Small intestine (tissue), 7 donors: ENCODE data around the gene NDE1. TPM values are rescaled to one million over a fixed set of nuclear protein-coding genes. Genes with fewer than 3 reads are reported as not detected.
A peak's percentile ranks its signal among the peaks of the same experiment; 100 is the strongest.
"Not testable (repeated sequence)": the region's sequence is repeated elsewhere in the genome, so short reads cannot be mapped to it uniquely, and the experiment has no call there.

Experiments used
- DNase-seq, 2 donors: peaks; one replicate each; pipeline versions ENCODE4 v3.0.0 to v3.0.0-alpha.2; 2013
- FAIRE-seq: peaks from 2 replicates; lab custom pipeline; 2012; peaks lifted over from hg19 to GRCh38; lab: Jason Lieb, UNC
- H3K27ac ChIP-seq, 3 donors: one replicate each; pipeline ENCODE4 v1.5.1; 2013; ENCODE audit warnings: low read length in 2 of 3, mild to moderate bottlenecking in 2 of 3, control low read depth in 1 of 3, inconsistent platforms in 1 of 3, low read depth in 1 of 3, moderate library complexity in 1 of 3
- H3K27me3 ChIP-seq, 3 donors: one replicate each; pipeline ENCODE4 v1.6.1; 2013; ENCODE audit warnings: low read length in 3 of 3, inconsistent platforms in 1 of 3; ENCODE audit not compliant: control insufficient read depth in 3 of 3, insufficient read depth in 3 of 3
- H3K36me3 ChIP-seq, 3 donors: one replicate each; pipeline ENCODE4 v1.6.1; 2013; ENCODE audit warnings: low read length in 3 of 3, inconsistent platforms in 1 of 3, low read depth in 1 of 3, mild to moderate bottlenecking in 1 of 3, moderate library complexity in 1 of 3; ENCODE audit not compliant: control insufficient read depth in 3 of 3, insufficient read depth in 2 of 3
- H3K4me1 ChIP-seq, 3 donors: one replicate each; pipeline ENCODE4 v1.6.1; 2013; ENCODE audit warnings: low read length in 2 of 3, inconsistent platforms in 1 of 3, low read depth in 1 of 3, mild to moderate bottlenecking in 1 of 3, moderate library complexity in 1 of 3; ENCODE audit not compliant: control insufficient read depth in 3 of 3, insufficient read depth in 2 of 3
- H3K4me3 ChIP-seq, 3 donors: one replicate each; pipeline ENCODE4 v1.5.1; 2013; ENCODE audit warnings: low read length in 3 of 3, control low read depth in 1 of 3, inconsistent platforms in 1 of 3, low read depth in 1 of 3, mild to moderate bottlenecking in 1 of 3, moderate library complexity in 1 of 3
- H3K9me3 ChIP-seq, 2 donors: one replicate each; pipeline ENCODE4 v1.6.1; 2013; ENCODE audit warnings: low read depth in 1 of 2, low read length in 1 of 2; ENCODE audit not compliant: control insufficient read depth in 2 of 2, insufficient read depth in 1 of 2
- WGBS, 3 donors: extraction: QIAGEN DNeasy Blood & Tissue Kit; methylation state at CpG; one replicate each; pipeline ENCODE4 v1.1.7; 2013; 5-methylcytosine and 5-hydroxymethylcytosine counted together
- polyA plus RNA-seq, 4 donors: library from polyadenylated mRNA; stranded (reverse) in 3 of 4; unstranded in 1 of 4; fragments of 200-250 nt in 3 of 4; fragments of 120-200 nt in 1 of 4; gene quantifications; one replicate each; pipeline versions ENCODE4 v1.2.1 to v1.2.3, GENCODE V29; 2013
- donor health status: healthy with polysubstance abuse.
- donor health status: control.
- donor health status: control.
- donor health status: Bipolar disorder and iron deficiency.
- donor health status: healthy.

The NDE1 gene
- polyA plus RNA-seq, 4 donors: 5.8 to 21.7 (median 14.4) TPM

DNA sequence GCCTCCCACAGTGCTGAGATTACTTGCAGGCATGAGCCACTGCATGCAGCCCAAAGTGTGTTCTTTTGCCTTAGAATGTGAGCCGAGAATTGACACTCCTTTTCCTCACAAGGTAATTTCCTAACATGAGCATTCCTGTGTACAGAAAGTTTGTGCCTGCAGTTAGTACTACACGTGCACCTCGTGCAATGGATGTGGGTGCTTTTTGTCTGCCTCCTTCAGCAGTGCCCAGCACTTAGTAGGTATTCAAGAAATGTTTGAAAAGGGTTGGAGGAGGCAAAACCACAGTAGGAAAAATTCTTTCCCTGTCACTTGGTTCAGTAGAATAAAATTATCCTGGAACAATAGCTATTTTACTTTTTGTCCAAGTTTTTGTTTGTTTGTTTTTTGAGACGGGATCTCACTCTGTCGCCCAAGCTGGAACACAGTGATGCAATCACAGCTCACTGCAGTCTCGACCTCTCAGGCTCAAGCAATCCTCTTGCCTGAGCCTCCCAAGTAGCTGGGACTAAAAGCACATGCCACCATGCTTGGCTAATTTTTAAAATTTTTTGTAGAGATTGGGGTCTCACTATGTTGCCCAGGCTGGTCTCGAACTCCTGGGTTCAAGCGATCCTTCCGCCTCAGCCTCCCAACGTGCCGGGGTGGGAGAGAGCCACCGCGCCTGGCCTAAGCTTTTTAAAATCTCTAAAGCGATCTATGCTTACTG lies 2.4 kb downstream of the NDE1 start:
- H3K4me1 ChIP-seq: peaks cover 0 to 7% (median 0%) of the 10 kb centered on the region in 3 donors
- no peaks in the 10 kb centered on the region for H3K9me3 ChIP-seq
- 87 to 92% (median 91%) methylated on average over 14 of the region's 14 CpGs for WGBS, 3 donors
- no peak overlapping the region for H3K4me3 ChIP-seq
- H3K27ac ChIP-seq: no peak overlapping the region
- DNase-seq: no peak
- H3K27me3 ChIP-seq: no peaks in the 10 kb centered on the region
- no peaks in the 10 kb centered on the region for H3K36me3 ChIP-seq
- no peak for FAIRE-seq

DNA sequence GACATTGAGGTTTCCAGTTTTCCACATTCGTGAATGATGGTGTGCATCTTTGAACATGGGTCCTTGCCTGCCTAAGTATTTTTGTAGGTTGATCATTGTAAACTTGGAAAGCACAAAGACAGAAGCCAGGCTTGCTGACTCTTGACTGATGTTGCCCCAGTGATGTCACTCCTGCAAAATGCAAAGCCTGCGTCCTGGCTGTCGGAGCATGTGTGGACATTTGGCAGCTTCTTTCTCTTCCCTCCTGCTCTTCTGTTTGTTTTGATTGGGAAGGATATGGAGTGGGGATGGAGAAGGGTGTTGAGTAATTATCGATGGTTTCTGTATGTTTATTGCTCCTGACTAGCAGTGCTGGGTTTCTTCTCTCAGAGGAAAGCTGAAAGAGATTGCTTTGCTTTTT lies 3.2 kb downstream of the NDE1 start:
- no peak overlapping the region for H3K27ac ChIP-seq
- no peak overlapping the region for H3K4me3 ChIP-seq
- DNase-seq (peak in 1 of 2 donors; percentile 8), FAIRE-seq (no peak)
- H3K4me1 ChIP-seq: peaks cover 0 to 7% (median 0%) of the 10 kb centered on the region in 3 donors
- no peaks in the 10 kb centered on the region for H3K27me3 ChIP-seq
- H3K36me3 ChIP-seq: peaks cover 0 to 3% (median 0%) of the 10 kb centered on the region in 3 donors
- H3K9me3 ChIP-seq: no peaks in the 10 kb centered on the region
- 39 to 49% (median 44%) methylated on average over 4 of the region's 4 CpGs for WGBS, 3 donors

DNA sequence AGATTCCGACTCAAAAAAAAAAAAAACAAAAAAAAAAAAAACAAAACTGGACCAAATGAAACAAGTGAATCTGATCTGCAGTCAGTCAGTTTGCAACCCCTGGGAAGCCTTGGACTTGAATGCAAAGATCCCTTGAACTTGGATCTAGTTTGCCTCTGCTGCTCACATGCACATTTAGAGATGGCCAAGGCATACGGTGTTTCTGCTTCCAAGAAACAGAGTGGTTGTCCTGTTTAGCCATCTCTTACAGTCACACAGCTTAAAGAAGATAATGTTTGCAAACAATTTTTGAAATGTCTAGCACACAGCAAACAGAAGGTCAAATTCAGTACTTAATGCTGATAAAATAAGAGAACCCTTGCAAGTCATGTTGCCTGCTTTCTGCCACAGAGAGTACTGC lies 4.5 kb downstream of the NDE1 start:
- WGBS, 3 donors: 55 to 83% (median 82%) methylated on average over 2 of the region's 2 CpGs
- no peak for FAIRE-seq
- Histone ChIP-seq H3K27ac (no peak overlapping the region), H3K4me3 (no peak overlapping the region), H3K36me3 (peaks cover 0 to 3% (median 0%) of the 10 kb centered on the region in 3 donors), H3K9me3 (no peaks in the 10 kb centered on the region), H3K4me1 (peaks cover 0 to 4% (median 0%) of the 10 kb centered on the region in 3 donors), H3K27me3 (no peaks in the 10 kb centered on the region)
- DNase-seq: no peak

DNA sequence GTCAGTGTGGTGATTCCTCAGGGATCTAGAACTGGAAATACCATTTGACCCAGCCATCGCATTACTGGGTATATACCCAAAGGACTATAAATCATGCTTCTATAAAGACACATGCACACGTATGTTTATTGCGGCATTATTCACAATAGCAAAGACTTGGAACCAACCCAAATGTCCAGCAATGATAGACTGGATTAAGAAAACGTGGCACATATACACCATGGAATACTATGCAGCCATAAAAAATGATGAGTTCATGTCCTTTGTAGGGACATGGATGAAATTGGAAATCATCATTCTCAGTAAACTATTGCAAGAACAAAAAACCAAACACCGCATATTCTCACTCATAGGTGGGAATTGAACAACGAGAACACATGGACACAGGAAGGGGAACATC lies 5.5 kb downstream of the NDE1 start:
- not testable (repeated sequence) for H3K27ac ChIP-seq, H3K36me3 ChIP-seq, H3K4me3 ChIP-seq, DNase-seq, FAIRE-seq, H3K4me1 ChIP-seq, H3K9me3 ChIP-seq, H3K27me3 ChIP-seq
- 96 to 99% (median 96%) methylated on average over 3 of the region's 6 CpGs for WGBS, 3 donors

DNA sequence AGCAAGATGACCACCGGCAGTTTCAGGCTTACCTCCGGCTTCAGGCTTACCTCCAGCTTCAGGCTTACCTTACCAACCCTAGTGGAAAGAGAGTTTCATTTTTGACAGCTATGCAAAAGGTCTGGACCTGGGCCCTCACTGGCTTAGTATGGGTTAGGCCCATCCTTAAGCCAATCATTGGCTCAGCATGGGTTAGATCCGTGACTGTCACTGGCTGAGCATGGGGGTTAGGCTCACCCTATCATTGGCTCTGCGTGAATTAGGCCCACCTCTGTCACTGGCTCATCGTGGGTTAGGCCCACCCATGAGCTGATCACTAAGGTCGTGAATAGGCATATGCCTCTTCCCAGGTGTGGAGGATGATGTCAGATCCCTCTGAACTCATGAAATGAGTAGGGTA lies 8.1 kb downstream of the NDE1 start:
- FAIRE-seq (no peak), DNase-seq (no peak)
- no peak overlapping the region for H3K4me3 ChIP-seq
- no peaks in the 10 kb centered on the region for H3K27me3 ChIP-seq
- WGBS, 3 donors: 85 to 91% (median 87%) methylated on average over 6 of the region's 6 CpGs
- peaks cover 0 to 7% (median 0%) of the 10 kb centered on the region in 3 donors for H3K36me3 ChIP-seq
- H3K27ac ChIP-seq: no peak overlapping the region
- H3K9me3 ChIP-seq: no peaks in the 10 kb centered on the region
- H3K4me1 ChIP-seq: no peaks in the 10 kb centered on the region

DNA sequence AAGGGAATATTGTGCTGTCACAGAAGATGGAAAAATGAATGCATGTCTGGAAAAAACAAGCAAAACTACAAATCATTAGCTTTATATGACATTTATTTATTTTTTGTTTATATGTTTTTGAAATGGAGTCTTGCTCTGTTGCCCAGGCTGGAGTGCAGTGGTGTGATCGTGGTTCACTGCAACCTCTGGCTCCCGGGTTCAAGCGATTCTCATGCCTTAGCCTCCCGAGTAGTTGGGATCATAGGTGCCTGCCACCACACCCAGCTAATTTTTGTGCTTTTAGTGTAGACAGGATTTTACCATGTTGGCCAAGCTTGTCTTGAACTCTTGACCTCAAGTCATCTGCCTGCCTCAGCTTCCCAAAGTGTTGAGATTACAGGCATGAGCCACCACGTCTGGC lies 8.5 kb downstream of the NDE1 start:
- 89 to 94% (median 90%) methylated on average over 5 of the region's 5 CpGs for WGBS, 3 donors

DNA sequence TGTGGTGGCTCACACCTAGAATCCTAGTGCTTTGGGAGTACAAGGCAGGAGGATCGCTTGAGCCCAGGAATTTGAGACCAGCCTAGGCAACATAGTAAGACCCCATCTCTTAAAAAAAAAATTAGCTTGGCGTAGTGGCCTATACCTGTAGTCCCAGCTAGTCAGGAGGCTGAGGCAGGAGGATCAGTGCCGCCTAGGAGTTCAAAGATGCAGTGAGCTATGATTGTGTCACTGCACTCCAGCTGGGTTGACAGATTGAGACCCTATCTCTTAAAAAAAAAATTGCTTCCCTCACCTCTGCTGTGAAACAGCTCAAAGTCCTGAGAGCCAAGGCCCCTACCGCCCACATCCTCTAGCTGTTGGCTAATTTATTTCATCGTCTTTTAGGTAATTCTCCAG lies 10.2 kb downstream of the NDE1 start:
- Histone ChIP-seq H3K9me3 (no peaks in the 10 kb centered on the region), H3K4me3 (no peak overlapping the region), H3K36me3 (peaks cover 0 to 11% (median 4%) of the 10 kb centered on the region in 3 donors), H3K27ac (no peak overlapping the region), H3K4me1 (no peaks in the 10 kb centered on the region), H3K27me3 (no peaks in the 10 kb centered on the region)
- FAIRE-seq: no peak
- WGBS, 3 donors: 93 to 95% (median 94%) methylated on average over 5 of the region's 5 CpGs
- DNase-seq: no peak

More for the DNA sequence above, 8.5 kb downstream of the NDE1 start:
- no peak for DNase-seq
- FAIRE-seq: no peak
- H3K4me3 ChIP-seq: no peak overlapping the region
- no peaks in the 10 kb centered on the region for H3K9me3 ChIP-seq
- H3K4me1 ChIP-seq: no peaks in the 10 kb centered on the region
- peak overlapping the region in 1 of 3 donors; percentile 9 for H3K27ac ChIP-seq
- H3K27me3 ChIP-seq: no peaks in the 10 kb centered on the region
- peaks cover 0 to 7% (median 0%) of the 10 kb centered on the region in 3 donors for H3K36me3 ChIP-seq

DNA sequence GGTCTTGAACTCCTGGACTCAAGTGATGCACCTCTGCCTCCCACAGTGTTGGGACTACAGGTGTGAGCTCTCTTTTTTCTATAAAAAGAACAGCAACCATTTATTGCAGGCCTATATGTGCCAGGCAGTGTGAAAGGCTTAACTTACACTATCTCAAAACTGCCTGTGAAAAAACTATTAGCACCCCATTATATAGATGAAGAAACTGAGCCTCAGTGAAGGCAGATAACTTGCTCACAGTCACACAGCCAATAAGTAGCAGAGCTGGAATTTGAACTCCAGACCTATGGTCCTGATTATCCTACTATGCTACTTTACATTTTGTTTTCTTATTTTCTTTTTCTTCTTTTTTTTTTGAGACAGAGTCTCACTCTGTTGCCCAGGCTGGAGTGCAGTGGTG lies 15.1 kb downstream of the NDE1 start:
- no peak for DNase-seq
- peaks cover 7 to 47% (median 15%) of the 10 kb centered on the region in 3 donors for H3K36me3 ChIP-seq
- H3K9me3 ChIP-seq: no peaks in the 10 kb centered on the region
- no peak overlapping the region for H3K27ac ChIP-seq
- FAIRE-seq: no peak
- H3K4me3 ChIP-seq: no peak overlapping the region
- H3K27me3 ChIP-seq: no peaks in the 10 kb centered on the region
- no peaks in the 10 kb centered on the region for H3K4me1 ChIP-seq
